IPS DF 4.7 (cell line): ENCODE results near the gene COL26A1.
"Not testable (repeated sequence)": the region's sequence is repeated elsewhere in the genome, so short reads cannot be mapped to it uniquely, and the experiment has no call there.

Experiments
- DNase-seq: peaks from one replicate; pipeline ENCODE4 v3.0.0-alpha.2; 2013; ENCODE audit warnings: low spot score; ENCODE audit errors: extremely low read depth

The COL26A1 gene

GRCh38 chr7:101490439-101490838, 127.8 kb downstream of the COL26A1 start:
- DNase-seq: not testable (repeated sequence)

DNA sequence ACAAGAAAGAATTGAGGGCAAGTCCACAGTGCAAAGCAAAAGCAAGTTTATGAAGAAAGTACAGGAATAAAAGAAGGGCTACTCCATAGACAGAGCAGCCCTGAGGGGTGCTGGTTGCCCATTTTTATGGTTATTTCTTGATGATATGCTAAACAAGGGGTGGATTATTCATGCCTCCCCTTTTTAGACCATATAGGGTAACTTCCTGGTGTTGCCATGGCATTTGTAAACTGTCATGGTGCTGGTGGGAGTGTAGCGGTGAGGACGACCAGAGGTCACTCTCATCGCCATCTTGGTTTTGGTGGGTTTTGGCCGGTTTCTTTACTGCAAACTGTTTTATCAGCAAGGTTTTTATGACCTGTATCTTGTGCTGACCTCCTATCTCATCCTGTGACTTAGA, 128.8 kb downstream of the COL26A1 start:
- DNase-seq: not testable (repeated sequence)

DNA sequence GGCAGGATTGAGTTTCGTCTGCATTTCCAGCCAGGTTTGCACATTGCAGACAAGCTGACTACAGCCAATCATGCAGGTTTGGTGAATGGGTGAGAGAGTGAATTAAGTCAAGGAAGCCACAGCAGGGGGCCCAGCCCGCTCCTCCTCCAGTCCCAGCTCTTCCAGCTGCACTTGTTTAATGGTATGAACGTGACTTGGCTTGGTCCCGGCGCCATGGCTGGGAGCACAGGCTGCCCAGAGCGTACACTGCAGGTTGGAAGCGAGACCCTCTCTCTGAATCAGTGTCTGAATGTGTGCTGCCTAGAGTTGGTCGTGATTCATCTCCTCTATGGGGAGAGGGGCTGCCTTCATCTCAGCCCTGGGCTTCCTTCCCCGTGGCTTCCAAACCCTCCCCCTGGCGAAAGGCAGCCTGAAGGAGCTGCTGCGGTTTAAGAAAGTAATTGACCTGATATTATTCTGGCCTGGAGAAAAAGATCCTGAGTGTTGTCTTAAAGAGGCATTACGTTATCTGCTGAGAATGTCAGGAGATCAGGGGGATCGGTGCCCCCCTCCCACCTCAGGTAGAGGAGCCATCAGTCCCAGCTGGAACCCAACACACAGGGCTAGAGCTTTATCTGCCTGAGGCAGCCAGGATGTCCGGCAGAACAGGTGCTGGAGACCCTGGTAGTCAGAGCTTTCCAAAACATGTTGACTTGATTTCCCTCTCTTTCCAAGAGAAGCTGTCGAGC, 132.1 kb downstream of the COL26A1 start:
- DNase-seq: no peak

DNA sequence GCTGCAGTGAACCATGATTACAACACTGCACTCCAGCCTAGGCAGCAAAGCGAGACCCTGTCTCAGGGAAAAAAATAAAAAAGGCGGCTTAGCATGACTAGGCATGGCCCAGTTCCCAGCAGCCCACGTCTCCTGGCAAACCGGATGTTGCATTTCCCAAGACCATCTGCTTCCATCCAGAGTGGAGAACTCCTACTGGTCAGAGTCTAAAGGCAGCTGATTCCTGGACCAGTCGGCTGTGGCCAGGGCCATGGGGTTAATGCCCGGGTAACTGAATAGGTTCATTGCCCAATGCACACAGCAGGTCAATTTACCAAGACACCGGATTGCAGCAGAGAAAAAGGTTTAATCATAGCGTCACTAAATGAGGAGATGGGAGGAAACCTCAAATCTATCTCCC, 133.3 kb downstream of the COL26A1 start:
- DNase-seq: no peak

DNA sequence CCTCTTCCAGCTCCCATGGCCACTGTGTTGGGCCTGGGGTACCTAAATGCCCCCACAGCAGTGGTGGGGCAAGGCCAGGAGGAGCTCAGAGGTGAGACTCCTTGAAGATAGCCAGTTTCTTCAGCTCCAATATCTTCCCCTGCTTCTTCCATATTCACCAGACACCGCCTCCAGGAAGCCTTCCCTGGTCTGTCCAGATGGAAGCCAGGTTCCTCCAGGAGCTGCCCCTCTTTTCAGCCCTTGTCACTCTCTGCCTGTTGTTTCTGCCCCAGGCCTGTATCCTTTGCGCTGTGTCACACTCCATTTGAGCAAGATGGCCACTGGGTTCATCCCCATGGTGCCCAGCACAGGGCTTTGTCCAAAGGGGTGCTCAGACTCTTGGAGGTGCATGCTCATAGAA, 138.7 kb downstream of the COL26A1 start:
- DNase-seq: no peak

DNA sequence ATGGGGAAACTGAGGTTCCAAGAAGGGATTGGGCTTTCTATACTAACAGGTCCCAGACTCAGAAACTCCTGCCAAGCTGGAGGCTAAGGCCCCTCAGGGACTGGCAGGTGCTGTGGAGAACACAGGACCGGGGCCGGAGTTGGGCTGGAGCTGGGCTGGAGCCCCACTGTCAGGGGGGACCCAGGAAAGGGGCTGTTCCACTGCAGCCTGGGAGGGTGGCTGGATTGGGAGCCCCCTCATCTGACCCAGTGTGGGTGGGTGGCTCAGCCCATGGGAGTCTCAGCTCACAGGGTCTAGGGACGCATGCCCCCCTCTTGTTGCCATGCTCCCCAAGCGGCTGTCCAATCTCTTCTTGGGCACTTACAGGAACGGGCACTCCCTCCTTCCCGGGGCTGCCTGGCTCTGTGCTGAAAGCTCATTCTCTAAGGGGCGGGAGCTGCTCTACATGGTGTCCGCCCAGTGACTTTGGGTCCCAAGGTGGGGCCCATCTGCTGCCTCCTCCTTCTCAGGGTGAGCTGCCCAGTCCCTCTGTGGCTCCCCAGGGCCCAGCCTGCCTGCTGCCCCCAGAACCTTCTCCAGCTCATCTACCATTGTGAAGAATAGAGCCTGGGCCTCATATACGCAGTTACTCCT, 139.9 kb downstream of the COL26A1 start:
- no peak for DNase-seq

GRCh38 chr7:101505510-101505909, 142.8 kb downstream of the COL26A1 start:
- not testable (repeated sequence) for DNase-seq

DNA sequence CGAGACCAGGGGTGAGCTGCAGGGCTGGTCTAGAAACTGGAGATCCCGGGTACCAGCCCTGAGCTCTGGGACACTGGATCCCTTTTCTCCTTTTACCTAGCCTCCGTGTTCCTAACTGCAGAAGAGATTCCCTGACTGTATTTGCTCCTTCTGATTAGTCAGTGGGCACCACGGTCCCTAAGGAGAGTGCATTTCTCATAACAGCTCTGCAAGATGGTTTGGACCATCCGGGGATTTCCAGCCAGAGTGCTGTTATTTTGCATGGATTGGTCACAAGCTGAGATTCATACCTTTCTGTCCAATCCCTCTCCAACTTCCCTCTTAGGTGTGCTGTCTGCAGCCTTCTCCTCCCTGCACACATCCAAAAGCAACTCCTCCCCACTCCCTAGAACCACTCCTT, 143.9 kb downstream of the COL26A1 start:
- no peak for DNase-seq

GRCh38 chr7:101507327-101507726, 144.7 kb downstream of the COL26A1 start:
- DNase-seq: no peak

GRCh38 chr7:101507791-101508252, 145.1 kb downstream of the COL26A1 start:
- DNase-seq: peak; percentile 76

- no peak for DNase-seq
Observed at GRCh38 chr7:101510297-101510696, 147.6 kb downstream of the COL26A1 start.

DNA sequence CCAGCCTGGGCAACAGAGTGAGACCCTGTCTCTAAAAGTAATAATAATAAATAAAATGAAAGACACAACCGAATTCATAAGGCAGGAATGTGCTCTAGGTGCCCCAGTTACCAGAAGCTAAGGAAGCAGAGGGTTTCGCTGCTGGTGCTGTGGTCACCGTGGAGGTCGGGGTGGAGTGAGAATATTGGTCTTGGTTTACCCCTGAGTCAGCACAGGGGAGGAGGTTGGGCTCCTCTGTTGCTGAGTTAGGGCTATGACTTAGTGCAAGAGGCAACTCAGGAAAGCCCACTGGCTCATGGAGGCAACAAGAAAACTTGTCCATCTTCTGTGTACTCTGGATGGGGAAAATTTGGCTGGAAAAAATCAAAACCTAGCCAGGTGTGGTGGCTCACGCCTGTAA, 149.3 kb downstream of the COL26A1 start:
- DNase-seq: no peak

DNA sequence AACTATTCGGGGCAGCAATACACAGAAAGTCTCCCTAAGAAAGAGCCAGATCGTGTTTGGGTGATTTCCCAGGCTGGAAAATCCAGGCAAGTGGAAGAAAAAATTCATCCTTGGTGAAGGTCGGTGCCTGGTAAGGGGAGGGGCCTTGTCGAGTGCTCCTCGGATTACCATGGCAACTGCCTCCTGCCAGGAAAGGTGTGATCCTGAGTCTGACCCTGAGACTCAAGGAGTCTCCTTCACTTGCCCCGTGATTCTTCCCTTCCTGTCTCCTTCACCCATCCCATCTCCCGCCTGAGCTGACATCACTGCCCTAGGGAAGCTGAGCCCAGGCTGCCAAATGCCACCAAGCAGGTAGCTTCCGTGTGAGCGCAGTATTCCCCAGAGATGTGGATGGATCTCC, 154.2 kb downstream of the COL26A1 start:
- DNase-seq: no peak

DNA sequence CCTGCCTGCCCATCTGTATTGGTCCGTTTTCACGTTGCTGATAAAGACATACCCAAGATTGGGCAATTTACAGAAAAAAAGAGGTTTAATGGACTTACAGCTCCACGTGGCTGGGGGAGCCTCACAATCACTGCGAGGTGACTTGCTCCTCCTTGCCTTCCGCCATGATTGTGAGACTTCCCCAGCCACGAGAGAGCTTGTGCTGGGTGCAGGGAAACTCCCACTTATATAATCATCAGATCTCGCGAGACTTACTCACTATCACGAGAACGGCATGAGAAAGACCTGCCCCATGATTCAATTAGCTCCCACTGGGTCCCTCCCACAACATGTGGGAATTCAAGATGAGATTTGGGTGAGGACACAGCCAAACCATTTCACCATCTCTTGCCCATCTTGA, 154.6 kb downstream of the COL26A1 start:
- no peak for DNase-seq

DNA sequence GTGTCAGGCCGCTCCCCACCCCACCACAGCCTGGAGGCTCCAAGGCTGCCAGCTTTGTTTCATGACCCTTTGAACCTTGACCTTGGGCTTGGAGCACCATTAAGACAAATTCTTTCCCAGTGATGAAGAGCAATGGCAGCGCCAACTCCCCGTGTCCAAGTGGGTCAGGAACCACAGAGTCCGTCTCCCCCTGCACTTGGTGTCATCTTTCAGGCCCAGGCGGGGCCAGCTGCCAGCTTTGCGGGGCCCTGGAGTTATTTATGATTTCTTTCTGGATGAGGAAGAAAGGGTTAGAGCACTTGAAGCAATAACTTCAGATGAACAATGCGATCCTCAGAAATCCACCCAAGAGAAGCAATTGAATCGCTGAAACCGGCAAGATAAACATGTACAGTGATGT, 155.7 kb downstream of the COL26A1 start:
- no peak for DNase-seq

- no peak for DNase-seq
Observed at GRCh38 chr7:101519324-101520023, 156.8 kb downstream of the COL26A1 start.

DNA sequence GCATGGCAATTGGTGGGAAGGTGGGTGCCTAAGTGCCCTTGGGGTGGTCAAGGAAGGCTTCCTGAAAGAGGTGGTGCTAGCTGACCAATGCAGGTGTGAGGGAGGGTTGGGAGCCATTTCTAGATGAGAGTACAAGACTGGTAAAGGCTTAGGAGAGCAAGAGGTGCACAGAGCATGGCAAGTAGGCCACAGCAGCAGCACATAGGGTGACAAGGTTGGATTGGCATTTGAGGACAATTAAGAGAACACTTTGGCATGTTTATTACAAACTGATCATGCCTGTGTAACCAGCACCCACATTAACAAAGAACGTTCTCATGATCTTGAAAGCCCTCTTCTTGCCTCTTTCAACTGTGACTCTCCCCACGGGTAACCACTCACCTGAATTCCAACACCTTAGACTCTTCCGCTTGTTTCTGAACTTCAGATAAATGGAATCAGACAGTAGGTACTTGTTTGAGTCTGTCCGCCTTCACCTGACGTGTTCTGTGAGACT, 158.8 kb downstream of the COL26A1 start:
- DNase-seq: no peak

- no peak for DNase-seq
Observed at GRCh38 chr7:101522021-101522420, 159.3 kb downstream of the COL26A1 start.

GRCh38 chr7:101527844-101528667, 165.4 kb downstream of the COL26A1 start:
- DNase-seq: no peak

DNA sequence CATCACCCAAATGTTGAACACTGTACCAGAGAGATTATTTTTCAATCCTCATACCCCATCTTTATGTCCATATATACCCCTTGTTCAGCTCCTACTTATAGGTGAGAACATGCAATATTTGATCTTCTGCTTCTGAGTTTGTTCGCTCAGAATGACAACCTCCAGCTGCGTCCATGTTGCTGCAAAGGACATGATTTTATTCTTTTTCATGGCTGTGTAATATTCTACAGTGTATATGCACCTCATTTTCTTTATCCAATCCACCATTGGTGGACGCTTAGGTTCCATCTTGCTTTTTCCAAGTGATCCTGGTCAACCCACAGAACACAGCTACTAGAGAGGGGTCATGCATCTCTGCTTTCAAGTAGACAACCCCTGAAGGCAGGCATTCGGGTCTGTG, 166.9 kb downstream of the COL26A1 start:
- DNase-seq: no peak

DNA sequence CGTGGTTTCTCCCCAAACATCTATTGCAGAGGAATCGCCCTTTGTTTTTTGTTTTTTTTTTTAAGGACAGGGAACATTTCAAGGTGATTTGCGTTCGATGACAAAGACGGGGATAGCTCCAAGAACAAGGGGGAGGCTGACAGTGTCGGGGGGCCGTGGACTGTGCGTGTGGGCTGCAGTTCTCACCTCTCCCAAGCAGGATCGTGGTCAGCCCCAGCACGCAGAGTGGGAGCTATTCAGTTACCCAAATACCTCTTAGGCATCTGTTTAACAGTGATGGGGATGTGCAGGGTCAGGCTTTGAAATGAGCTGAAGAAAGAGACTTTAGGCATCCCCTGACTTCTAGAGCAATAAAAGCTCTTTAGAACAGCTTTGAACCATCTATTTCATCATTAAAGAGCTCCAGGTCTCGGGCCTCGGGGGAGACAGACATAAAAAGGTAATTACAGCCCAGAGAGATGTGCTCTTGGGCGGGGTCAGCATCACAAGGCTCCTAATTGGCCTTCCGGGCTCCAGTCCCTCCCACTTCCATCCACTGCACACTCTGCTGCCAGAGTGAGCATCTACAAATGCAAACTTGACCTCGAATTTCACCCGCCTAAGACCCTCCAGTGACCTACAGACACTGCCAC, 169.2 kb downstream of the COL26A1 start:
- DNase-seq: no peak
